HG03045 (cell line): Measurements from ENCODE around the gene FANCC.
"Not testable (repeated sequence)": the region's sequence is repeated elsewhere in the genome, so short reads cannot be mapped to it uniquely, and the experiment has no call there.

Experiments used
- ATAC-seq: cut with Tn5 transposase; IDR thresholded peaks from one replicate; pipeline ENCODE4 v1.9.1; 2021; ENCODE audit warnings: mild to moderate bottlenecking, moderate library complexity; ENCODE audit not compliant: unreplicated experiment

Gene FANCC

DNA sequence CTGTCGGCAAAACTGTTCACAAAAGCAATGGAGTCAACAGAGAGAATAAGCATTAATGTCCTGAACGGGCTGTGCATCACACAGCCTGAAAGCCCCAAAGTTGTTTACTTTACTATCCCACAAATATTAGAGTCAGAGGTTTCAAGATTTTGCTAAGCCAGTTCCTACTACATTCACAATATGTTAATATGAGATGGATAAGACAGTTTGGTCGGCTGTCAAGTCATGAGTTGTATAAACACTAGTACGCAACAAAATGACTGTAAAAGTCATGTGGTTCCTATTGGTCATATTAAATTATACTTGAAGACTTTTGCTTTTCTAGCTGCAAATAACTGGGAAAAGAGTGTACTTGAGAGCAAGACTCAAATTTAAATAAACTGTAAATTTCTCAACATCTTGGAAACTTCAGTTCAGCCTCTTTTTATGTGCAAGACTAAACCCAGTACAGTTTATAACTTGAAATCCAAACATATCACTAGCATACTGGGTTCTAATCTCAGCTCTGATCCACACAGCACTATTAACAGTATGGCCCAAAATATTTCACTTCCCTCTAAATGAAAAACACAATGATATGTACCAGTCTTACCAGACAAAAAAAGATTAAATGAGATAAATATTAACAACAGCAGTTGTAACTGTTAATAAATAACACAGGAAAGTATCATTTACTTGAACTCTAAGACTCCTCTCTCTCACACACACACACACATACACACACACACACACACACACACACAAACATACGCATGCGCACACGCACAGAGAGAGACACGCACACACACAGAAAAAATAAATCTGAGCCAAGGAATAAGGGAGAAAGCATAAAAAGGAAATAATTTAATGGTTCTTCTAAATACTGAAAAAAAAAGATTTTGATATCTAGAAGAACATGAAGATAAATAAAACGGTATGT lies 33.1 kb downstream of the FANCC start:
- ATAC-seq: no peak

DNA sequence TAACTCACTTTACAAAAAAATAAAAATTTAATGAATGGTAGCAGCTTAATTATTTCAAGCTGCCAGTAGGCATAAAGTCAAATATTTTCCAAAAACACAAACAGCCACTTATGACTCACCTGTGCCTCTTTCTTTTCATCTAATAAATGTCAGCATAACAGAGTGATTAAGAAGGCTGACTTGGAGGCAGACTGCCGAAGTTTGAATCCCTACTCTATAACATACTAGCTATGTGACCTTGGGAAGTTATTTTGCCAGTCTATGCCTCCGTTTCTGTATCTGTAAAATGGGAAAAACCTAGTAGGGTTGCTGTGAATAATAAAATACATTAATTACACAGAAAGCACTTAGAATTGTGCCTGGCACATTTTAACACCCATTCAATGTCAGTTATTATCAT lies 33.8 kb downstream of the FANCC start:
- ATAC-seq: no peak

- ATAC-seq: no peak
Observed at GRCh38 chr9:95282332-95282731, 35.2 kb downstream of the FANCC start.

GRCh38 chr9:95280745-95281144 lies 36.8 kb downstream of the FANCC start:
- no peak for ATAC-seq

DNA sequence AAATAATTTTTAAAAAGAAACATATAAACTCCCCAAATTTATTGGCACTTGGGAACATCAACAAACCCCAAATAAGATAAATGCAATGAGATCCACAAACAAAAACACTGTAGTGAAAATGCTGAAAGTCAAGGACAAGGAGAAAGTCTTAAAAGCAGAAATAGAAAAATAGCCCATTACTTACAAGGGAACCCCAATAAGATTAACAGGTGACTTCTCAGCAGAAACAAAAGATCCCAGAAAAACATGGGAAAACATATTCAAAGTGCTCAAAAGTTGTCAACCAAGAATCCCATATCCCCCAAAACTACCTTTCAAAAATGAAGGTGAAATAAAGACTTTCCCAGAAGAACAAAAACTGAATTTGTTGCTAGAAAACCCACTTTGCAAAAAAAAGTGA lies 40.0 kb downstream of the FANCC start:
- ATAC-seq: no peak

GRCh38 chr9:95276395-95276954 lies 41.0 kb downstream of the FANCC start:
- no peak for ATAC-seq

GRCh38 chr9:95274160-95274559 lies 43.3 kb downstream of the FANCC start:
- not testable (repeated sequence) for ATAC-seq

- no peak for ATAC-seq
Observed at GRCh38 chr9:95273369-95274022, 44.0 kb downstream of the FANCC start.

- no peak for ATAC-seq
Observed at GRCh38 chr9:95272830-95273229, 44.7 kb downstream of the FANCC start.

GRCh38 chr9:95270790-95271189 lies 46.7 kb downstream of the FANCC start:
- ATAC-seq: no peak

GRCh38 chr9:95269803-95270773 lies 47.4 kb downstream of the FANCC start:
- not testable (repeated sequence) for ATAC-seq

- ATAC-seq: no peak
Observed at GRCh38 chr9:95268681-95269080, 48.8 kb downstream of the FANCC start.

DNA sequence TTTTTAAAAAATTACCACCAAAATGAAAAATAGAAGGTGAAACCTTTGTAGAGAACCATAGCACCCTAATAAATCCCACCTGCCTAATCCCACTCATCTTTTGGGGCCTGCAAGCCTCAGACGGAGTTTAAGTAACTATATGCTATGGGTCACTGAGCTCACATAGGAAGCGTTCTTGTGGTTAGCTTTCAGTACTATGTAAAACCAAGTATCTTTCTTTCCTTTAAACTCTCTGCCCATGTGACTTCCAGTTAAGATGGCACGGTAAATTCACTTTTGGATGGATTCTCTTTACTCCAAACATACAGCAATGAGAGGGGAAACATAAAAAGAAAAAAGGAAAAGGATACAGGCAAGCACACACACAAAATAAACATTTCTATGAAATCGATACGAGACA lies 50.9 kb downstream of the FANCC start:
- peak; percentile 64 for ATAC-seq

DNA sequence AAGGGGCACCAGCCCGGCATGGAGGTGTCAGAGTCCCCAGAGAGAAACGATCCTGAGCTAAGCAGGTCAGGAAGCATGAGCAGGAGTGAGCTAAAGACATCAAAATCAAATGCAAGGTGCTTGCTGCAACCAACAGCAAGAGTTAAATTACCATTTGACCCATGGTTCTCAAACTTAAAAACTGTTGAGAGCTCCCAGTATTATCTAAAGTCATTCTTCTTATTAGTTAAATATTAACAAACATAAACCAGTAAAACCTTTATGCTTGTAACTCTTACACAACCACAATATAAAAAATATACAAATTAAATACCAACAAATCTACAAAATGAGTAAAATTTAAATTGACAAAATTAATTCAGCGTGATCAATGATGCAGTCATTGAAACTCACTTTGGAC lies 51.5 kb downstream of the FANCC start:
- no peak for ATAC-seq

GRCh38 chr9:95264954-95265615 lies 52.4 kb downstream of the FANCC start:
- ATAC-seq: no peak

GRCh38 chr9:95261890-95262289 lies 55.6 kb downstream of the FANCC start:
- no peak for ATAC-seq

DNA sequence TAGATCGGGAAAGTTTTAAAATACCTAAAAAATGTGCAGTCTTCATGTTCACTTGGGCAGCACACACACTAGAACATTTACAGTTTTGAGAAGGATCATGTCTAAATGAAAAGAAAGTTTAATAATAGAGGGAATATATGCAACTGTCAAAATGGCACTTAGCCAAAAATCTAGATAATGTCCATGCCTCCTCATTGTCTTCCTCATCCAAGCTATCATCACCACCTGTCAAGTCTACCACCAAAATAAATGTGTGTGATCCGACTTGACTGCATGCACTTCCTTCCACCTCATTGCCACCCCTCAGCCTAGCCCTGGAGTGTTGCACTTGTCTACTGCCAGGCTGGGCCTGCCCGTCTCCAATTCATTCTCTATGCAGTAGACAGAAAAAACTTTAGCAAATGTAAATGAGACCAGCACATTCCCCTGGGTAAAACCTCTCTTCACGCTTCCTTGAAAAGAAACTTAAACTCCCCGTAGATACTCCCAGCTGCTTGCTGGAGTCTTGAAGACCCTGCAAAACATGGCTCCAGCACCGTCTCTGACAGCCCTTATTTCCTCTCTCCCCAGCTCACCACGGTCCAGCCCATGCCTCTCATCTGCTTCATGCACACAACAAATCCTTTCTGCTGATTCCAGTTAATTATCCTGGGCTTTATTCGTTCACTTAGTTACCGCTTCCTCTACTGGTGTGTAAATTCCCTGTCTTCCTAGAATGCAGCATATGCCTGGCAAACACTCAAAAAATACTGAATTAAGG lies 66.9 kb downstream of the FANCC start:
- ATAC-seq: no peak

GRCh38 chr9:95249986-95250385 lies 67.5 kb downstream of the FANCC start:
- no peak for ATAC-seq

DNA sequence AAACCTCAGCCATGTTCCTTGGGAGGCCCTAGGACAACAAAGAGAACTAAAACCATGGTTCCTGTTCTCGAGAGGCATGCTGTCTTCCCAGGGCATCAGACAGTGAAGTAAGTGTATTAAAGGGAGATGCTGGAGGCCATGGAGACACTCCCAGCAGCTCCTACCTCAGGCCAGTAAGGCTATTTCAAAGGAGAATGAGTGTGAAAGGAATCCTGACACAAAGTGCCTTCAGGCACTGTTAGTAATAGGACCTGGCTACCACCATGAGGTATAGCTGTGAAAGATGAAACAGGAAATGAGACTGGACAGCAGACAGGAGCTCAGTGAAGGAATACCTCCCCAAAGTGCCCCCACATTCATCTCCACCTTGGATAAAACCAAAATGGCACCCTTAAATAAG lies 71.0 kb downstream of the FANCC start:
- ATAC-seq: no peak

DNA sequence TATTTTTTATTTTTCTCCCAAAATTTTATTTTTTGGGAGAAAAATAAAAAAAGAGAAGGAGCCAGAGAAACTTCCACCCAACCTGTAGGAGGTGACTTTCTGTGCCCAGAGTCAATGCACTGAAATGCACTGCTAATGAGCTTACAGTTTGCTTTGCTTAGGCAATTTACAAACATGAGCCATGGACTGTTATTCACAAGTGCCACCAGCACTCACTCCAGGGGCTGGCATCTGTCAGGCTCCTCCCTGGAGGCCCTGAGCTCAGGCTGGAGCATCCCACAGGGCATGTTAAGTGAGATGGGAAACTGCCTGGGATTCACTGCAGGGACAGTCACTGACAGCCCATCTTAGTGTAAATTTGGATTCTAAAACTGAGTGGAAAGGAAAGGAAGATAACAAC lies 74.9 kb downstream of the FANCC start:
- ATAC-seq: no peak
